Kidney capillary endothelial cell (primary cell): Measurements from ENCODE around the gene EFNA3.

Source experiments
- DNase-seq: peaks from one replicate; pipeline ENCODE4 v3.0.0-alpha.2; 2018; ENCODE audit warnings: low spot score

Gene EFNA3

GRCh38 chr1:155078469-155079209 lies at the start of gene EFNA3:
Gene EFNA3, plus strand, starts transcription at chr1:155078837. Its CDS starts 105 bp downstream, at chr1:155078942.
- no peak for DNase-seq

GRCh38 chr1:155029513-155030242 lies 49.0 kb upstream of the EFNA3 start:
- no peak for DNase-seq

GRCh38 chr1:155030243-155030795 lies 48.3 kb upstream of the EFNA3 start:
- DNase-seq: no peak

GRCh38 chr1:155030899-155031298 lies 47.7 kb upstream of the EFNA3 start:
- no peak for DNase-seq

GRCh38 chr1:155032886-155033285 lies 45.8 kb upstream of the EFNA3 start:
- DNase-seq: no peak

- DNase-seq: no peak
Observed at GRCh38 chr1:155033524-155033923, 45.1 kb upstream of the EFNA3 start, which contains the start of the genes DCST1 and DCST2. Gene DCST1, plus strand, starts transcription at chr1:155033824. Its CDS starts 213 bp downstream, at chr1:155034037. Gene DCST2, minus strand, starts transcription at chr1:155033781. Its CDS starts 80 bp downstream, at chr1:155033701.

GRCh38 chr1:155034318-155035208 lies 44.1 kb upstream of the EFNA3 start:
- DNase-seq: no peak

GRCh38 chr1:155035936-155036335 lies 42.7 kb upstream of the EFNA3 start:
- no peak for DNase-seq

- DNase-seq: no peak
Observed at GRCh38 chr1:155037043-155037442, 41.6 kb upstream of the EFNA3 start.

- DNase-seq: no peak
Observed at GRCh38 chr1:155037851-155038441, 40.7 kb upstream of the EFNA3 start.

GRCh38 chr1:155038602-155039307 lies 39.9 kb upstream of the EFNA3 start:
- no peak for DNase-seq

- no peak for DNase-seq
Observed at GRCh38 chr1:155039308-155039669, 39.3 kb upstream of the EFNA3 start.

GRCh38 chr1:155040358-155041093 lies 38.1 kb upstream of the EFNA3 start:
- DNase-seq: no peak

- no peak for DNase-seq
Observed at GRCh38 chr1:155042789-155043188, 35.8 kb upstream of the EFNA3 start.

GRCh38 chr1:155043301-155043702 lies 35.3 kb upstream of the EFNA3 start:
- no peak for DNase-seq

- no peak for DNase-seq
Observed at GRCh38 chr1:155043793-155044192, 34.8 kb upstream of the EFNA3 start.

- DNase-seq: no peak
Observed at GRCh38 chr1:155044365-155044764, 34.3 kb upstream of the EFNA3 start.

- peak; percentile 84 for DNase-seq
Observed at GRCh38 chr1:155044812-155045657, 33.6 kb upstream of the EFNA3 start.
